IMR-90 (cell line): ENCODE measurements around the gene ICAM2. TPM values are rescaled to one million over a fixed set of nuclear protein-coding genes. Genes with fewer than 3 reads are reported as not detected.

Experiments used
- ATAC-seq: fragments of 200-7000 bp; cut with Tn5 transposase; 2 replicates; pipeline ENCODE4 v1.9.1; 2020; ENCODE audit warnings: low read depth, mild to moderate bottlenecking, moderate library complexity
- BruUV-seq: library from RNA; stranded (reverse); fragments of 400-500 nt; replicated peaks from 2 replicates; lab custom pipeline; 2021; lab: Mats Ljungman, UMichigan
- CTCF ChIA-PET: fragments of 300-600 bp; formaldehyde crosslinking; extraction: SDS; loops from one replicate; lab custom pipeline; 2021; ENCODE audit warnings: antibody characterized with exemption; lab: Yijun Ruan, JAX
- POLR2A ChIA-PET: fragments of 300-600 bp; sonication (Branson Sonifier 250); formaldehyde crosslinking; loops from one replicate; lab custom pipeline; 2022; ENCODE audit warnings: antibody characterized with exemption; ENCODE audit not compliant: unreplicated experiment; lab: Charles Lee
- DNase-seq: peaks from one replicate; pipeline ENCODE4 v3.0.0; 2013
- H2AFZ ChIP-seq: replicated peaks from 2 replicates; pipeline ENCODE3; 2013; ENCODE audit warnings: low read length, mild to moderate bottlenecking; ENCODE audit not compliant: poor library complexity
- H2AK5ac ChIP-seq: 2 replicates; pipeline ENCODE4 v1.6.1; 2013; ENCODE audit warnings: low read depth, low read length, inconsistent platforms
- H2AK9ac ChIP-seq: replicated peaks from 2 replicates; pipeline ENCODE3; 2013; ENCODE audit warnings: mild to moderate bottlenecking, low read depth, low read length, moderate library complexity; ENCODE audit not compliant: poor library complexity
- H2BK120ac ChIP-seq: 2 replicates; pipeline ENCODE4 v1.6.1; 2013; ENCODE audit warnings: low read depth, low read length, inconsistent platforms
- H2BK15ac ChIP-seq: 3 replicates; pipeline ENCODE4 v1.6.1; 2013; ENCODE audit warnings: low read depth, low read length, inconsistent platforms
- H2BK20ac ChIP-seq: 2 replicates; pipeline ENCODE4 v1.6.1; 2013; ENCODE audit warnings: low read depth, mild to moderate bottlenecking, inconsistent platforms, low read length, moderate library complexity
- H2BK5ac ChIP-seq: 2 replicates; pipeline ENCODE4 v1.6.1; 2013; ENCODE audit warnings: mild to moderate bottlenecking, low read depth, low read length, inconsistent platforms; ENCODE audit not compliant: poor library complexity, severe bottlenecking
- H3K14ac ChIP-seq: replicated peaks from 2 replicates; pipeline ENCODE4 v1.6.1; 2013; ENCODE audit warnings: low read depth, low read length, inconsistent platforms
- H3K18ac ChIP-seq: 2 replicates; pipeline ENCODE4 v1.6.1; 2013; ENCODE audit warnings: low read depth, low read length, control low read depth
- H3K23ac ChIP-seq: 2 replicates; pipeline ENCODE4 v1.6.1; 2013; ENCODE audit warnings: low read depth, low read length, inconsistent platforms
- H3K27ac ChIP-seq: 2 replicates; pipeline ENCODE4 v1.5.1; 2013; ENCODE audit warnings: mild to moderate bottlenecking, control low read depth, low read length; ENCODE audit not compliant: insufficient read depth
- H3K27me3 ChIP-seq: 2 replicates; pipeline ENCODE4 v1.6.1; 2013; ENCODE audit warnings: low read length; ENCODE audit not compliant: control insufficient read depth, insufficient read depth
- H3K36me3 ChIP-seq: 2 replicates; pipeline ENCODE4 v1.6.1; 2013; ENCODE audit warnings: low read length, mixed read lengths; ENCODE audit not compliant: control insufficient read depth, insufficient read depth
- H3K4ac ChIP-seq: 2 replicates; pipeline ENCODE4 v1.6.1; 2013; ENCODE audit warnings: low read depth, low read length, inconsistent platforms
- H3K4me1 ChIP-seq: 2 replicates; pipeline ENCODE4 v1.6.1; 2013; ENCODE audit warnings: low read length, mixed read lengths; ENCODE audit not compliant: control insufficient read depth, insufficient read depth
- H3K4me2 ChIP-seq: 2 replicates; pipeline ENCODE4 v1.6.1; 2013; ENCODE audit warnings: low read depth, mild to moderate bottlenecking, control low read depth, low read length, moderate library complexity
- H3K4me3 ChIP-seq: 2 replicates; pipeline ENCODE4 v1.5.1; 2013; ENCODE audit warnings: low read depth, mild to moderate bottlenecking, control low read depth, low read length, moderate library complexity; ENCODE audit not compliant: insufficient read depth
- H3K56ac ChIP-seq: 2 replicates; pipeline ENCODE4 v1.6.1; 2013; ENCODE audit warnings: low read length, inconsistent platforms; ENCODE audit not compliant: insufficient read depth; ENCODE audit errors: extremely low read depth
- H3K79me1 ChIP-seq, 2 experiments: 2 replicates each; pipeline ENCODE4 v1.6.1; 2013; ENCODE audit warnings: low read length in 2 of 2, inconsistent platforms in 1 of 2, low read depth in 1 of 2
- H3K9ac ChIP-seq: 2 replicates; pipeline ENCODE4 v1.6.1; 2013; ENCODE audit warnings: low read depth, low read length, control low read depth
- H3K9me1 ChIP-seq: 2 replicates; pipeline ENCODE4 v1.6.1; 2013; ENCODE audit warnings: low read length, inconsistent platforms; ENCODE audit not compliant: insufficient read depth
- H3K9me3 ChIP-seq: 2 replicates; pipeline ENCODE4 v1.6.1; 2013; ENCODE audit warnings: low read length; ENCODE audit not compliant: control insufficient read depth, insufficient read depth
- H4K20me1 ChIP-seq: 2 replicates; pipeline ENCODE4 v1.6.1; 2013; ENCODE audit warnings: low read length, inconsistent platforms; ENCODE audit not compliant: insufficient read depth
- H4K5ac ChIP-seq: 2 replicates; pipeline ENCODE4 v1.6.1; 2013; ENCODE audit warnings: mild to moderate bottlenecking, low read depth, low read length, control low read depth
- H4K8ac ChIP-seq, 2 experiments: 2 replicates each; pipeline ENCODE4 v1.6.1; 2013; ENCODE audit warnings: low read depth in 2 of 2, low read length in 2 of 2, control low read depth in 1 of 2, inconsistent platforms in 1 of 2
- H4K91ac ChIP-seq: 2 replicates; pipeline ENCODE4 v1.6.1; 2013; ENCODE audit warnings: low read depth, low read length, inconsistent platforms; ENCODE audit not compliant: insufficient read depth
- CEBPB ChIP-seq: IDR thresholded peaks from 2 replicates; pipeline ENCODE4 v1.6.1; 2012; ENCODE audit warnings: low read depth, low read length, improper control_type of control experiment
- CTCF ChIP-seq: conservative IDR thresholded peaks from 2 replicates; pipeline ENCODE4 v1.5.1; 2012; ENCODE audit warnings: mild to moderate bottlenecking, low read depth, low read length, improper control_type of control experiment
- FOS ChIP-seq: fragments of 150-350 bp; IDR thresholded peaks from 2 replicates; pipeline ENCODE4 v1.6.1; 2016; ENCODE audit warnings: low read depth, low read length
- RAD21 ChIP-seq: IDR thresholded peaks from 2 replicates; pipeline ENCODE4 v1.6.1; 2012; ENCODE audit warnings: low read length, improper control_type of control experiment
- RFX5 ChIP-seq: IDR thresholded peaks from 2 replicates; pipeline ENCODE4 v1.8.0; 2012; ENCODE audit warnings: low read depth, mild to moderate bottlenecking, low read length, moderate library complexity
- SMC3 ChIP-seq: fragments of 150-350 bp; IDR thresholded peaks from 2 replicates; pipeline ENCODE4 v1.6.1; 2016; ENCODE audit warnings: low read depth, mild to moderate bottlenecking, antibody characterized with exemption, low read length, moderate library complexity
- WGBS, 2 experiments: methylation state at CpG; one replicate each; pipeline versions ENCODE4 v1.1.5 to v1.1.7; 2013; ENCODE audit warnings: missing lambda C conversion rate in 2 of 2; ENCODE audit not compliant: insufficient read length in 1 of 2; ENCODE audit errors: extremely low coverage in 2 of 2; 5-methylcytosine and 5-hydroxymethylcytosine counted together
- dilution Hi-C: fragments of 300-500 bp; cut with HindIII; formaldehyde crosslinking; loops from one replicate; pipeline ENCODE4 v1.14.3; 2018; ENCODE audit warnings: low sequenced_read_pairs; ENCODE audit not compliant: unreplicated experiment
- in situ Hi-C: fragments of 300-500 bp; cut with MboI; formaldehyde crosslinking; loops from 3 replicates; pipeline ENCODE4 v1.14.3; 2019; ENCODE audit warnings: low sequenced_read_pairs, inconsistent platforms, mixed read lengths
- intact Hi-C: fragments of 100-400 bp; cut with micrococcal nuclease; formaldehyde crosslinking; loops from 2 replicates; pipeline ENCODE4 v1.10.0; 2022
- polyA plus RNA-seq, 3 experiments: library from polyadenylated mRNA; depleted of rRNA; stranded (reverse); fragments of >200 nt; gene quantifications; 2 replicates each; pipeline ENCODE4 v1.2.3, GENCODE V29; 2012; ENCODE audit warnings: low replicate concordance in 1 of 3
- total RNA-seq: library from RNA; depleted of rRNA; stranded (reverse); fragments of >200 nt; gene quantifications from 2 replicates; pipeline ENCODE4 v1.2.3, GENCODE V29; 2012

ICAM2 gene
- total and polyA plus RNA-seq, 2 of the 4 experiments (the other 2 are of a cell fraction) = 0.12 TPM; not detected in 1

- CTCF ChIA-PET = interaction anchor here (0.6 to 2.6 kb wide), 2 partner anchors 105 to 258 kb away, joined by 4 to 21 read pairs; partner anchors contain the start of gene GH1
These were observed 3.8 kb upstream of the ICAM2 start for GRCh38 chr17:64024215-64024654.

More at GRCh38 chr17:64024215-64024654, 3.8 kb upstream of the ICAM2 start:
- Histone ChIP-seq H3K4me1 (0 out of 2 replicates have a peak, but pooled peaks cover 2% of the 10 kb centered on the region), H2AFZ (no peak overlapping the region), H2BK120ac (no peak overlapping the region), H3K14ac (no peak overlapping the region; the same call in 1 of the 2 replicates), H4K91ac (no peak overlapping the region), H2AK5ac (no peak overlapping the region), H3K27me3 (peaks cover 6% of the 10 kb centered on the region; the same call in 1 of the 2 replicates), H4K5ac (no peak overlapping the region), H3K27ac (no peak overlapping the region), H3K9ac (no peak overlapping the region), H3K9me3 (no peaks in the 10 kb centered on the region), H3K79me1 (no peaks in the 10 kb centered on the region), H2BK20ac (no peak overlapping the region), H2BK5ac (no peak overlapping the region), H3K36me3 (no peaks in the 10 kb centered on the region), H3K4me3 (no peak overlapping the region), H3K9me1 (no peaks in the 10 kb centered on the region), H4K8ac (no peak overlapping the region), H3K4me2 (no peak overlapping the region), H2BK15ac (no peak overlapping the region), H3K18ac (no peak overlapping the region), H2AK9ac (no peak overlapping the region), H3K23ac (no peak overlapping the region), H3K4ac (no peak overlapping the region), H4K20me1 (no peaks in the 10 kb centered on the region), H3K56ac (no peak overlapping the region)
- POLR2A ChIA-PET = no interaction called here
- DNase-seq = no peak
- in situ Hi-C loops (loop anchor here (10.0 kb wide), 2 partner anchors 109 to 261 kb away; partner anchors contain the start of genes CSHL1 and GH1), dilution Hi-C loops (no loop called here), intact Hi-C loops (no loop called here)
- no peak for ATAC-seq
- whole genome bisulfite sequencing, 2 experiments = 60% methylated on average over 2 of the region's 8 CpGs; no CpG with 5 or more reads in 1 of the 2 experiments
- TF ChIP-seq CTCF (no peak), RAD21 (no peak), CEBPB (no peak), SMC3 (no peak), FOS (no peak), RFX5 (no peak)
- no TSS peak for BruUV-seq
